ENCODE data around the gene NRXN3. TPM values are rescaled to one million over a fixed set of nuclear protein-coding genes. Genes with fewer than 3 reads are reported as not detected.

Gene NRXN3
- total and polyA plus RNA-seq, 2 of the 4 experiments (the other 2 are of a cell fraction): 4.8 to 25.1 TPM

DNA sequence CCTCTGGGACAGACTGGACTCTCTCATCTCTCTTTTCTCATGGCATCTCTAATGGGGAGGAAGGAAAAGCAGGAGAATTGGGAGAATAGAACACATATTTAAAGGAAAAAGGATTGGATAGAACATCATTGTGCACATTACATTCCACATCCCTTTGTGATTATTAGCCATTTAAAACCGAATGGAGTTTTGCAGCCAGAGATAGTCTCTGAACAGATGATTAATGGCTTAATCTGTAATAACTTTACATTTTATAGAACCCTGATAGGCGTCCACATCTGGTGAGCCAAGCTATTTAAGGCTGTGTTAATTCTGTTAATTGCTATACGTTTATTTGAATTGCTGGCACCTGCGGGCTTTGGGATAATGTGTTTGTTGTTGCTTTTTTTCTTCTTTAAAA is 487.3 kb downstream of the NRXN3 start:
- ChIA-PET POLR2A (ENCODE audit: unreplicated experiment) (no interaction called here), CTCF (no interaction called here)
- Histone ChIP-seq H3K4me2 (ENCODE audit: low read depth, low read length) (no peak overlapping the region), H2BK15ac (ENCODE audit: low read depth, low read length) (no peak overlapping the region), H3K14ac (replicated peaks; ENCODE audit: low read depth, low read length) (no peak overlapping the region), H2BK20ac (ENCODE audit: low read depth, low read length) (no peak overlapping the region), H4K5ac (ENCODE audit: low read depth, low read length) (no peak overlapping the region), H3K56ac (ENCODE audit: extremely low read depth, insufficient read depth, low read length) (no peak overlapping the region), H3K27ac (ENCODE audit: insufficient read depth, low read length) (no peak overlapping the region), H3K79me1 (ENCODE audit: low read depth in 1 of 2, low read length in 2 of 2) (no peaks in the 10 kb centered on the region), H3K36me3 (ENCODE audit: control insufficient read depth, insufficient read depth, low read length) (no peaks in the 10 kb centered on the region), H3K18ac (ENCODE audit: low read depth, low read length) (no peak overlapping the region), H3K4me3 (ENCODE audit: insufficient read depth, low read depth, low read length) (no peak overlapping the region), H2BK120ac (ENCODE audit: low read depth, low read length) (no peak overlapping the region), H3K9me1 (ENCODE audit: insufficient read depth, low read length) (no peaks in the 10 kb centered on the region), H2AK5ac (ENCODE audit: low read depth, low read length) (no peak overlapping the region), H3K23ac (ENCODE audit: low read depth, low read length) (no peak overlapping the region), H4K8ac (ENCODE audit: low read depth in 2 of 2, low read length in 2 of 2) (no peak overlapping the region), H3K27me3 (ENCODE audit: control insufficient read depth, insufficient read depth, low read length) (no peaks in the 10 kb centered on the region), H4K91ac (ENCODE audit: insufficient read depth, low read depth, low read length) (no peak overlapping the region), H4K20me1 (ENCODE audit: insufficient read depth, low read length) (no peaks in the 10 kb centered on the region), H3K4ac (ENCODE audit: low read depth, low read length) (no peak overlapping the region), H3K4me1 (ENCODE audit: control insufficient read depth, insufficient read depth, low read length) (no peaks in the 10 kb centered on the region), H3K9me3 (ENCODE audit: control insufficient read depth, insufficient read depth, low read length) (peaks cover 11% of the 10 kb centered on the region), H2AFZ (replicated peaks; ENCODE audit: low read length, poor library complexity) (no peak overlapping the region), H3K9ac (ENCODE audit: low read depth, low read length) (no peak overlapping the region), H2AK9ac (replicated peaks; ENCODE audit: low read depth, low read length, poor library complexity) (no peak overlapping the region), H2BK5ac (ENCODE audit: low read depth, low read length, poor library complexity, severe bottlenecking) (no peak overlapping the region)
- ATAC-seq (ENCODE audit: low read depth): no peak
- no CpG with 5 or more reads among the region's 4 CpGs for WGBS, 2 experiments (ENCODE audit: extremely low coverage in 2 of 2, insufficient read length in 1 of 2)
- intact Hi-C loops (cut with micrococcal nuclease): no loop called here
- no peak for TF ChIP-seq CHD1 (IDR thresholded peaks at IDR 0.05; ENCODE audit: low read depth, low read length)
- TF ChIP-seq FOS (IDR thresholded peaks at IDR 0.05; ENCODE audit: low read depth, low read length): no peak
- no peak for TF ChIP-seq MXI1 (IDR thresholded peaks at IDR 0.05; ENCODE audit: borderline replicate concordance, low read depth, low read length)
- TF ChIP-seq, protein P1, sequence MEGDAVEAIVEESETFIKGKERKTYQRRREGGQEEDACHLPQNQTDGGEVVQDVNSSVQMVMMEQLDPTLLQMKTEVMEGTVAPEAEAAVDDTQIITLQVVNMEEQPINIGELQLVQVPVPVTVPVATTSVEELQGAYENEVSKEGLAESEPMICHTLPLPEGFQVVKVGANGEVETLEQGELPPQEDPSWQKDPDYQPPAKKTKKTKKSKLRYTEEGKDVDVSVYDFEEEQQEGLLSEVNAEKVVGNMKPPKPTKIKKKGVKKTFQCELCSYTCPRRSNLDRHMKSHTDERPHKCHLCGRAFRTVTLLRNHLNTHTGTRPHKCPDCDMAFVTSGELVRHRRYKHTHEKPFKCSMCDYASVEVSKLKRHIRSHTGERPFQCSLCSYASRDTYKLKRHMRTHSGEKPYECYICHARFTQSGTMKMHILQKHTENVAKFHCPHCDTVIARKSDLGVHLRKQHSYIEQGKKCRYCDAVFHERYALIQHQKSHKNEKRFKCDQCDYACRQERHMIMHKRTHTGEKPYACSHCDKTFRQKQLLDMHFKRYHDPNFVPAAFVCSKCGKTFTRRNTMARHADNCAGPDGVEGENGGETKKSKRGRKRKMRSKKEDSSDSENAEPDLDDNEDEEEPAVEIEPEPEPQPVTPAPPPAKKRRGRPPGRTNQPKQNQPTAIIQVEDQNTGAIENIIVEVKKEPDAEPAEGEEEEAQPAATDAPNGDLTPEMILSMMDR (conservative IDR thresholded peaks at IDR 0.05; ENCODE audit: low read depth, low read length): no peak
- no peak for TF ChIP-seq POLR2A (IDR thresholded peaks at IDR 0.05; ENCODE audit: low read depth, low read length)
- TF ChIP-seq RAD21 (IDR thresholded peaks at IDR 0.05; ENCODE audit: low read length): no peak
- no peak for TF ChIP-seq RFX5 (IDR thresholded peaks at IDR 0.05; ENCODE audit: low read depth, low read length)
- TF ChIP-seq RCOR1 (IDR thresholded peaks at IDR 0.05; ENCODE audit: insufficient replicate concordance, low read length): no peak
- TF ChIP-seq CEBPB (IDR thresholded peaks at IDR 0.05; ENCODE audit: low read depth, low read length): no peak
- TF ChIP-seq, protein P2, sequence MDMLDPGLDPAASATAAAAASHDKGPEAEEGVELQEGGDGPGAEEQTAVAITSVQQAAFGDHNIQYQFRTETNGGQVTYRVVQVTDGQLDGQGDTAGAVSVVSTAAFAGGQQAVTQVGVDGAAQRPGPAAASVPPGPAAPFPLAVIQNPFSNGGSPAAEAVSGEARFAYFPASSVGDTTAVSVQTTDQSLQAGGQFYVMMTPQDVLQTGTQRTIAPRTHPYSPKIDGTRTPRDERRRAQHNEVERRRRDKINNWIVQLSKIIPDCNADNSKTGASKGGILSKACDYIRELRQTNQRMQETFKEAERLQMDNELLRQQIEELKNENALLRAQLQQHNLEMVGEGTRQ (IDR thresholded peaks at IDR 0.05; ENCODE audit: low read depth, low read length): no peak
- no peak for TF ChIP-seq MAFK (IDR thresholded peaks at IDR 0.05; ENCODE audit: low read depth, low read length)
- no peak for TF ChIP-seq MAZ (IDR thresholded peaks at IDR 0.05; ENCODE audit: borderline replicate concordance, low read depth, low read length)
- no peak for DNase-seq
- dilution Hi-C loops (cut with HindIII; ENCODE audit: low sequenced_read_pairs, unreplicated experiment): no loop called here
- in situ Hi-C loops (cut with MboI; ENCODE audit: low sequenced_read_pairs): no loop called here
- BruUV-seq (replicated peaks): no TSS peak

Measured in IMR-90 (cell line).